ENCODE measurements around the gene CFAP58. TPM values are rescaled to one million over a fixed set of nuclear protein-coding genes. Genes with fewer than 3 reads are reported as not detected.

The CFAP58 gene
- total RNA-seq, 6 experiments from 2014 or later, result 0.10 to 2.9 (median 0.15) TPM; not detected in 2

- no peaks in the 10 kb centered on the region for H3K9me3 ChIP-seq
- no peaks in the 10 kb centered on the region for H3K4me1 ChIP-seq
- no peaks in the 10 kb centered on the region for H3K36me3 ChIP-seq
- no peaks in the 10 kb centered on the region for H3K27me3 ChIP-seq
- DNase-seq (no peak), ATAC-seq (peak in 3 of 4 donors; percentile 24 to 42 (median 25))
- intact Hi-C loops (cut with DNase I), result no loop called here
- 36% methylated on average over 7 of the region's 7 CpGs for WGBS (ENCODE audit: insufficient coverage, low coverage, low lambda C conversion rate, missing lambda C conversion rate)
- H3K4me3 ChIP-seq, result no peak overlapping the region
- TF ChIP-seq CTCF (IDR thresholded peaks at IDR 0.05), result peak; percentile 20 to 49 (median 24)
- TF ChIP-seq POLR2A (IDR thresholded peaks at IDR 0.05), result no peak
- no peak overlapping the region for H3K27ac ChIP-seq
Observed at GRCh38 chr10:104406715-104407650, 53.4 kb downstream of the CFAP58 start.

- Histone ChIP-seq H3K4me3 (no peak overlapping the region), H3K9me3 (no peaks in the 10 kb centered on the region), H3K27ac (no peak overlapping the region), H3K27me3 (no peaks in the 10 kb centered on the region), H3K36me3 (no peaks in the 10 kb centered on the region), H3K4me1 (no peaks in the 10 kb centered on the region)
- TF ChIP-seq CTCF (IDR thresholded peaks at IDR 0.05) (no peak), POLR2A (IDR thresholded peaks at IDR 0.05) (no peak)
- DNase-seq (no peak), ATAC-seq (no peak)
- 44% methylated on average over 1 of the region's 1 CpG for WGBS (ENCODE audit: insufficient coverage, low coverage, low lambda C conversion rate, missing lambda C conversion rate)
- intact Hi-C loops (cut with DNase I), result no loop called here
Observed at GRCh38 chr10:104413528-104413927, 59.9 kb downstream of the CFAP58 start.

- TF ChIP-seq POLR2A (IDR thresholded peaks at IDR 0.05) (no peak), CTCF (IDR thresholded peaks at IDR 0.05) (no peak)
- H3K4me1 ChIP-seq, result no peaks in the 10 kb centered on the region
- H3K9me3 ChIP-seq, result no peaks in the 10 kb centered on the region
- intact Hi-C loops (cut with DNase I), result no loop called here
- H3K4me3 ChIP-seq, result no peak overlapping the region
- 56% methylated on average over 4 of the region's 7 CpGs for WGBS (ENCODE audit: insufficient coverage, low coverage, low lambda C conversion rate, missing lambda C conversion rate)
- H3K27ac ChIP-seq, result no peak overlapping the region
- no peaks in the 10 kb centered on the region for H3K27me3 ChIP-seq
- no peaks in the 10 kb centered on the region for H3K36me3 ChIP-seq
- ATAC-seq (no peak), DNase-seq (no peak)
Observed at GRCh38 chr10:104415526-104416165, 62.0 kb downstream of the CFAP58 start.

GRCh38 chr10:104416851-104417250 lies 63.2 kb downstream of the CFAP58 start:
- 88% methylated on average over 1 of the region's 1 CpG for WGBS (ENCODE audit: insufficient coverage, low coverage, low lambda C conversion rate, missing lambda C conversion rate)
- no peaks in the 10 kb centered on the region for H3K9me3 ChIP-seq
- H3K4me1 ChIP-seq, result no peaks in the 10 kb centered on the region
- no peak for DNase-seq
- no peak for ATAC-seq
- no peaks in the 10 kb centered on the region for H3K27me3 ChIP-seq
- intact Hi-C loops (cut with DNase I), result no loop called here
- TF ChIP-seq POLR2A (IDR thresholded peaks at IDR 0.05) (no peak), CTCF (IDR thresholded peaks at IDR 0.05) (no peak)
- no peaks in the 10 kb centered on the region for H3K36me3 ChIP-seq
- H3K27ac ChIP-seq, result no peak overlapping the region
- no peak overlapping the region for H3K4me3 ChIP-seq
